ENCODE measurements around the gene IRF2BP2.

The IRF2BP2 gene

GRCh38 chr1:234578735-234579134, 31.2 kb downstream of the IRF2BP2 start:
- no peaks in the 10 kb centered on the region for H4K20me1 ChIP-seq (ENCODE audit: low read depth, low read length)
- no peak for TF ChIP-seq EZH2phosphoT487 (conservative IDR thresholded peaks at IDR 0.05; ENCODE audit: low read length)
- TF ChIP-seq CTCF (IDR thresholded peaks at IDR 0.05; ENCODE audit: insufficient read depth, low read length, poor library complexity, severe bottlenecking): no peak
- H3K9me3 ChIP-seq (ENCODE audit: insufficient read depth, low read length): peaks cover 3% of the 10 kb centered on the region; the same call in 1 of the 2 replicates
- no peak overlapping the region for H3K27ac ChIP-seq (ENCODE audit: low read depth, low read length)
- no peak overlapping the region for H2AFZ ChIP-seq (ENCODE audit: low read depth, low read length, severe bottlenecking)
- H3K9ac ChIP-seq (ENCODE audit: low read length): no peak overlapping the region
- no peaks in the 10 kb centered on the region for H3F3A ChIP-seq (ENCODE audit: insufficient read depth)
- H3K79me2 ChIP-seq (ENCODE audit: insufficient read depth, low read length): no peaks in the 10 kb centered on the region
- H3K4me3 ChIP-seq (ENCODE audit: insufficient read depth, low read length, poor library complexity, severe bottlenecking): no peak overlapping the region
- H3K9me2 ChIP-seq (replicated peaks; ENCODE audit: insufficient read depth, low read length): no peaks in the 10 kb centered on the region
- no peak overlapping the region for H3K4me2 ChIP-seq (ENCODE audit: low read depth, low read length, poor library complexity, severe bottlenecking)
- no peaks in the 10 kb centered on the region for H3K27me3 ChIP-seq (ENCODE audit: low read length)
- no peaks in the 10 kb centered on the region for H3K36me3 ChIP-seq (ENCODE audit: low read length)

GRCh38 chr1:234578087-234578486, 31.9 kb downstream of the IRF2BP2 start:
- Histone ChIP-seq H3K9me2 (replicated peaks; ENCODE audit: insufficient read depth, low read length) (no peaks in the 10 kb centered on the region), H3K36me3 (ENCODE audit: low read length) (no peaks in the 10 kb centered on the region), H4K20me1 (ENCODE audit: low read depth, low read length) (no peaks in the 10 kb centered on the region), H2AFZ (ENCODE audit: low read depth, low read length, severe bottlenecking) (no peak overlapping the region), H3K4me3 (ENCODE audit: insufficient read depth, low read length, poor library complexity, severe bottlenecking) (no peak overlapping the region), H3K79me2 (ENCODE audit: insufficient read depth, low read length) (no peaks in the 10 kb centered on the region), H3K27ac (ENCODE audit: low read depth, low read length) (no peak overlapping the region), H3K4me2 (ENCODE audit: low read depth, low read length, poor library complexity, severe bottlenecking) (no peak overlapping the region), H3K27me3 (ENCODE audit: low read length) (no peaks in the 10 kb centered on the region), H3F3A (ENCODE audit: insufficient read depth) (no peaks in the 10 kb centered on the region), H3K9me3 (ENCODE audit: insufficient read depth, low read length) (peaks cover 3% of the 10 kb centered on the region; the same call in 1 of the 2 replicates), H3K9ac (ENCODE audit: low read length) (no peak overlapping the region)
- TF ChIP-seq EZH2phosphoT487 (conservative IDR thresholded peaks at IDR 0.05; ENCODE audit: low read length) (no peak), CTCF (IDR thresholded peaks at IDR 0.05; ENCODE audit: insufficient read depth, low read length, poor library complexity, severe bottlenecking) (no peak)

- H2AFZ ChIP-seq (ENCODE audit: low read depth, low read length, severe bottlenecking): no peak overlapping the region
- H3K36me3 ChIP-seq (ENCODE audit: low read length): no peaks in the 10 kb centered on the region
- H3K9me2 ChIP-seq (replicated peaks; ENCODE audit: insufficient read depth, low read length): no peaks in the 10 kb centered on the region
- H3K27me3 ChIP-seq (ENCODE audit: low read length): no peaks in the 10 kb centered on the region
- no peaks in the 10 kb centered on the region for H3K79me2 ChIP-seq (ENCODE audit: insufficient read depth, low read length)
- no peaks in the 10 kb centered on the region for H3K9me3 ChIP-seq (ENCODE audit: insufficient read depth, low read length)
- TF ChIP-seq EZH2phosphoT487 (conservative IDR thresholded peaks at IDR 0.05; ENCODE audit: low read length): no peak
- no peak overlapping the region for H3K27ac ChIP-seq (ENCODE audit: low read depth, low read length)
- H3F3A ChIP-seq (ENCODE audit: insufficient read depth): no peaks in the 10 kb centered on the region
- H3K4me2 ChIP-seq (ENCODE audit: low read depth, low read length, poor library complexity, severe bottlenecking): no peak overlapping the region
- H3K4me3 ChIP-seq (ENCODE audit: insufficient read depth, low read length, poor library complexity, severe bottlenecking): no peak overlapping the region
- no peak overlapping the region for H3K9ac ChIP-seq (ENCODE audit: low read length)
- H4K20me1 ChIP-seq (ENCODE audit: low read depth, low read length): no peaks in the 10 kb centered on the region
Measured at GRCh38 chr1:234573711-234574299, 36.2 kb downstream of the IRF2BP2 start.

GRCh38 chr1:234572966-234573365, 37.0 kb downstream of the IRF2BP2 start:
- Histone ChIP-seq H3K9me2 (replicated peaks; ENCODE audit: insufficient read depth, low read length) (no peaks in the 10 kb centered on the region), H3K79me2 (ENCODE audit: insufficient read depth, low read length) (no peaks in the 10 kb centered on the region), H4K20me1 (ENCODE audit: low read depth, low read length) (no peaks in the 10 kb centered on the region), H3K4me2 (ENCODE audit: low read depth, low read length, poor library complexity, severe bottlenecking) (no peak overlapping the region), H3K27me3 (ENCODE audit: low read length) (no peaks in the 10 kb centered on the region), H3K36me3 (ENCODE audit: low read length) (no peaks in the 10 kb centered on the region), H3K9ac (ENCODE audit: low read length) (no peak overlapping the region), H3K4me3 (ENCODE audit: insufficient read depth, low read length, poor library complexity, severe bottlenecking) (no peak overlapping the region), H3K27ac (ENCODE audit: low read depth, low read length) (no peak overlapping the region), H2AFZ (ENCODE audit: low read depth, low read length, severe bottlenecking) (no peak overlapping the region), H3F3A (ENCODE audit: insufficient read depth) (no peaks in the 10 kb centered on the region), H3K9me3 (ENCODE audit: insufficient read depth, low read length) (no peaks in the 10 kb centered on the region)
- no peak for TF ChIP-seq EZH2phosphoT487 (conservative IDR thresholded peaks at IDR 0.05; ENCODE audit: low read length)
- no peak for TF ChIP-seq CTCF (IDR thresholded peaks at IDR 0.05; ENCODE audit: insufficient read depth, low read length, poor library complexity, severe bottlenecking)
